Esophagus muscularis mucosa (tissue), 3 donors: ENCODE results near the gene DMXL1.

Experiments used
- CTCF ChIP-seq, 3 experiments: fragments of 200-600 bp in 2 of 3; fragments of 450-650 bp in 1 of 3; sonication (generic) in 2 of 3; IDR thresholded peaks; one replicate each; pipeline ENCODE4 v1.5.1; 2017 to 2019; ENCODE audit warnings: antibody characterized with exemption in 3 of 3, mild to moderate bottlenecking in 2 of 3, moderate library complexity in 1 of 3
- EP300 ChIP-seq: sonication (generic); formaldehyde crosslinking; IDR thresholded peaks from one replicate; pipeline ENCODE4 v1.6.1; 2017; ENCODE audit warnings: antibody characterized with exemption

- TF ChIP-seq CTCF (IDR thresholded peaks at IDR 0.05) (no peak), EP300 (no peak)
Observed at GRCh38 chr5:119264186-119264585, 193.3 kb downstream of the DMXL1 start.
